ENCODE data around the gene CCDC187. TPM values are rescaled to one million over a fixed set of nuclear protein-coding genes. Genes with fewer than 3 reads are reported as not detected.

Gene CCDC187
- total RNA-seq, 2 donors from 2014 or later: 0.04 to 0.09 TPM

DNA sequence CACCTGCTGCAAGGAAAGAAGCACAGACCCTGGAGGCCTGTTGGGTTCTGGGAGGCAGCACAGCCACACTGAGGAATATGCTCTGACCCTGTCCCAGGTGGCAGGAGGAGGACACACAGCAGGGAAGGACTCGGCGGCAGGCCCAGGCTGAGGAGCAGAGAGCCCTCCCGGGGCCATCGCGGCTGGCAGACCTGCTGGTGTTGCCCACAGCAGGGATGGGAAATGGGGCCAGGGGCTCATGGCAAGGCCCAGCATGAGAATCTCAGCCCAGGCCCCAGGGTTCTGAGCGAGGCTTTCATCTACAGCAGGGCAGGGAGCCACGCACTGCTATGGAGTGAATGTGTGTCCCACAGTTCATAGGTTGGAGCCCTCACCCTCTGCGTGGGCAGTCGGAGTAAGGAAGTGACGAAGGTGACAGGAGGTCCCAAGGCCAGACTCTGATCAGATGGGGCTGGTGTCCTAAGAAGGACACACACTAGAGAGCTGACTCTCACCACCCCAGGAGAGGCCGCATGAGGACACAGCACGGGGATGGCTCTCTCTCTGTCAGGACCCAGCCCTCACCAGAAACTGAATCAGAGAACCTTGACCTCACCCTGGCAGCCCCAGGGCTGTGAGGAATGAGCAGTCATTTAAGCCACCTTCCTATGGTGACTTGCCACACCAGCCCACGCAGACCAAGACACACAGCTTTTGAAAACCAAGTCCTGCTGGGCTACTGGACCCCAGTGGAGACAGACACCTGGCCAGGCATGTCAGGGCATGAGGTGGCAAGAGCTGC is 13.2 kb upstream of the CCDC187 start:
- Mint-ChIP-seq H3K36me3 (ENCODE audit: low read depth) (no peaks in the 10 kb centered on the region), H3K9me3 (peaks cover 25% of the 10 kb centered on the region), H3K4me1 (no peaks in the 10 kb centered on the region), H3K27ac (no peak overlapping the region), H3K27me3 (ENCODE audit: insufficient read depth) (no peaks in the 10 kb centered on the region), H3K4me3 (no peak overlapping the region)
- Histone ChIP-seq H3K27ac (ENCODE audit: low read depth, low read length) (no peak overlapping the region), H3K9me3 (ENCODE audit: control insufficient read depth, low read length) (peaks cover 11% of the 10 kb centered on the region), H3K4me3 (ENCODE audit: low read length) (no peak overlapping the region), H3K27me3 (ENCODE audit: control insufficient read depth, insufficient read depth, low read length, poor library complexity, severe bottlenecking) (no peaks in the 10 kb centered on the region), H3K4me1 (ENCODE audit: control insufficient read depth, insufficient read depth, low read length) (no peaks in the 10 kb centered on the region), H3K9ac (ENCODE audit: extremely low read depth, low read length, poor library complexity, severe bottlenecking) (no peak overlapping the region), H3K36me3 (ENCODE audit: control insufficient read depth, insufficient read depth, low read length) (no peaks in the 10 kb centered on the region)
- 92 to 96% methylated on average over 9 to 13 of the region's 13 CpGs for WGBS, 2 experiments (ENCODE audit: insufficient coverage in 1 of 2, insufficient read length in 1 of 2)
- DNase-seq: no peak
- TF ChIP-seq, protein P1, sequence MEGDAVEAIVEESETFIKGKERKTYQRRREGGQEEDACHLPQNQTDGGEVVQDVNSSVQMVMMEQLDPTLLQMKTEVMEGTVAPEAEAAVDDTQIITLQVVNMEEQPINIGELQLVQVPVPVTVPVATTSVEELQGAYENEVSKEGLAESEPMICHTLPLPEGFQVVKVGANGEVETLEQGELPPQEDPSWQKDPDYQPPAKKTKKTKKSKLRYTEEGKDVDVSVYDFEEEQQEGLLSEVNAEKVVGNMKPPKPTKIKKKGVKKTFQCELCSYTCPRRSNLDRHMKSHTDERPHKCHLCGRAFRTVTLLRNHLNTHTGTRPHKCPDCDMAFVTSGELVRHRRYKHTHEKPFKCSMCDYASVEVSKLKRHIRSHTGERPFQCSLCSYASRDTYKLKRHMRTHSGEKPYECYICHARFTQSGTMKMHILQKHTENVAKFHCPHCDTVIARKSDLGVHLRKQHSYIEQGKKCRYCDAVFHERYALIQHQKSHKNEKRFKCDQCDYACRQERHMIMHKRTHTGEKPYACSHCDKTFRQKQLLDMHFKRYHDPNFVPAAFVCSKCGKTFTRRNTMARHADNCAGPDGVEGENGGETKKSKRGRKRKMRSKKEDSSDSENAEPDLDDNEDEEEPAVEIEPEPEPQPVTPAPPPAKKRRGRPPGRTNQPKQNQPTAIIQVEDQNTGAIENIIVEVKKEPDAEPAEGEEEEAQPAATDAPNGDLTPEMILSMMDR (conservative IDR thresholded peaks at IDR 0.05): no peak

- H3K4me1 ChIP-seq (ENCODE audit: control insufficient read depth, insufficient read depth, low read length): no peaks in the 10 kb centered on the region
- no peak for DNase-seq
- no peak overlapping the region for H3K9ac ChIP-seq (ENCODE audit: extremely low read depth, low read length, poor library complexity, severe bottlenecking)
- no peaks in the 10 kb centered on the region for H3K36me3 ChIP-seq (ENCODE audit: control insufficient read depth, insufficient read depth, low read length)
- no peak overlapping the region for H3K27ac ChIP-seq (ENCODE audit: low read depth, low read length)
- Mint-ChIP-seq H3K27ac (no peak overlapping the region), H3K4me1 (no peaks in the 10 kb centered on the region), H3K9me3 (peaks cover 25% of the 10 kb centered on the region), H3K27me3 (ENCODE audit: insufficient read depth) (no peaks in the 10 kb centered on the region), H3K36me3 (ENCODE audit: low read depth) (no peaks in the 10 kb centered on the region), H3K4me3 (no peak overlapping the region)
- no peak overlapping the region for H3K4me3 ChIP-seq (ENCODE audit: low read length)
- WGBS, 2 experiments (ENCODE audit: insufficient coverage in 1 of 2, insufficient read length in 1 of 2): 93 to 100% methylated on average over 3 to 23 of the region's 23 CpGs
- peaks cover 11% of the 10 kb centered on the region for H3K9me3 ChIP-seq (ENCODE audit: control insufficient read depth, low read length)
- no peaks in the 10 kb centered on the region for H3K27me3 ChIP-seq (ENCODE audit: control insufficient read depth, insufficient read depth, low read length, poor library complexity, severe bottlenecking)
- TF ChIP-seq, protein P1 (conservative IDR thresholded peaks at IDR 0.05): no peak
Observed at GRCh38 chr9:136316271-136316751, 12.4 kb upstream of the CCDC187 start.

- H3K27ac Mint-ChIP-seq: no peak overlapping the region
- Histone ChIP-seq H3K36me3 (ENCODE audit: control insufficient read depth, insufficient read depth, low read length) (no peaks in the 10 kb centered on the region), H3K4me1 (ENCODE audit: control insufficient read depth, insufficient read depth, low read length) (no peaks in the 10 kb centered on the region), H3K9ac (ENCODE audit: extremely low read depth, low read length, poor library complexity, severe bottlenecking) (no peak overlapping the region), H3K4me3 (ENCODE audit: low read length) (no peak overlapping the region), H3K27me3 (ENCODE audit: control insufficient read depth, insufficient read depth, low read length, poor library complexity, severe bottlenecking) (no peaks in the 10 kb centered on the region), H3K9me3 (ENCODE audit: control insufficient read depth, low read length) (peaks cover 11% of the 10 kb centered on the region), H3K27ac (ENCODE audit: low read depth, low read length) (no peak overlapping the region)
- H3K27me3 Mint-ChIP-seq (ENCODE audit: insufficient read depth): no peaks in the 10 kb centered on the region
- 77 to 88% methylated on average over 3 to 4 of the region's 4 CpGs for WGBS, 2 experiments (ENCODE audit: insufficient coverage in 1 of 2, insufficient read length in 1 of 2)
- DNase-seq: no peak
- no peak overlapping the region for H3K4me3 Mint-ChIP-seq
- no peaks in the 10 kb centered on the region for H3K4me1 Mint-ChIP-seq
- TF ChIP-seq, protein P1 (conservative IDR thresholded peaks at IDR 0.05): no peak
- H3K36me3 Mint-ChIP-seq (ENCODE audit: low read depth): no peaks in the 10 kb centered on the region
- H3K9me3 Mint-ChIP-seq: peaks cover 25% of the 10 kb centered on the region
Observed at GRCh38 chr9:136314944-136315343, 11.1 kb upstream of the CCDC187 start.

Data from endodermal cell (in vitro differentiated cells).